Liver (tissue), 9 donors: ENCODE results near the gene MRPL41. TPM values are rescaled to one million over a fixed set of nuclear protein-coding genes. Genes with fewer than 3 reads are reported as not detected.

ENCODE experiments used
- DNase-seq: peaks from one replicate; pipeline ENCODE4 v3.0.0-alpha.2; 2017; ENCODE audit warnings: low spot score
- H3K27ac ChIP-seq, 2 donors: one replicate each; pipeline ENCODE4 v1.7.0; 2013; ENCODE audit warnings: inconsistent platforms in 2 of 2, low read length in 2 of 2, control low read depth in 1 of 2, low read depth in 1 of 2, mild to moderate bottlenecking in 1 of 2
- H3K27me3 ChIP-seq, 4 donors: one replicate each; pipeline versions ENCODE4 v1.6.1 to v1.7.0; 2013; ENCODE audit warnings: low read length in 3 of 4, inconsistent platforms in 1 of 4, mild to moderate bottlenecking in 1 of 4, moderate library complexity in 1 of 4; ENCODE audit not compliant: control insufficient read depth in 4 of 4, insufficient read depth in 4 of 4
- H3K36me3 ChIP-seq, 4 donors: one replicate each; pipeline versions ENCODE4 v1.6.1 to v1.7.0; 2013; ENCODE audit warnings: low read length in 3 of 4, mild to moderate bottlenecking in 3 of 4, low read depth in 1 of 4, moderate library complexity in 1 of 4; ENCODE audit not compliant: control insufficient read depth in 4 of 4, insufficient read depth in 3 of 4
- H3K4me1 ChIP-seq, 4 donors: one replicate each; pipeline versions ENCODE4 v1.6.1 to v1.7.0; 2013; ENCODE audit warnings: low read length in 3 of 4, mild to moderate bottlenecking in 3 of 4, moderate library complexity in 1 of 4; ENCODE audit not compliant: control insufficient read depth in 4 of 4, insufficient read depth in 4 of 4
- H3K4me3 ChIP-seq, 3 donors: one replicate each; pipeline versions ENCODE4 v1.6.1 to v1.7.0; 2013; ENCODE audit warnings: low read length in 3 of 3, control low read depth in 1 of 3, low read depth in 1 of 3, mild to moderate bottlenecking in 1 of 3
- H3K9ac ChIP-seq, 2 donors: one replicate each; pipeline ENCODE4 v1.7.0; 2013; ENCODE audit warnings: low read length in 2 of 2, mild to moderate bottlenecking in 2 of 2, moderate library complexity in 2 of 2, control low read depth in 1 of 2, low read depth in 1 of 2
- H3K9me3 ChIP-seq, 4 donors: one replicate each; pipeline versions ENCODE4 v1.6.1 to v1.7.0; 2013; ENCODE audit warnings: low read length in 3 of 4; ENCODE audit not compliant: control insufficient read depth in 4 of 4
- ATF3 ChIP-seq: IDR thresholded peaks from 2 replicates; pipeline ENCODE4 v1.6.1; 2016; ENCODE audit warnings: antibody characterized with exemption
- EGR1 ChIP-seq, 2 donors: IDR thresholded peaks; 2 replicates each; pipeline ENCODE4 v1.6.1; 2016 to 2018; ENCODE audit warnings: antibody characterized with exemption in 2 of 2, low read depth in 2 of 2
- FOXA1 ChIP-seq: IDR thresholded peaks from 2 replicates; pipeline ENCODE4 v1.6.1; 2016; ENCODE audit warnings: antibody characterized with exemption
- FOXA2 ChIP-seq: IDR thresholded peaks from 2 replicates; pipeline ENCODE4 v1.6.1; 2016; ENCODE audit warnings: antibody characterized with exemption
- HNF4A ChIP-seq, 2 donors: conservative IDR thresholded peaks; 2 replicates each; pipeline ENCODE4 v1.6.1; 2016; ENCODE audit warnings: antibody characterized with exemption in 2 of 2, mild to moderate bottlenecking in 2 of 2
- HNF4G ChIP-seq: IDR thresholded peaks from 2 replicates; pipeline ENCODE4 v1.6.1; 2016; ENCODE audit warnings: antibody characterized with exemption
- JUND ChIP-seq, 2 donors: IDR thresholded peaks; 2 replicates each; pipeline ENCODE4 v1.6.1; 2016; ENCODE audit warnings: antibody characterized with exemption in 2 of 2
- NR2F2 ChIP-seq: IDR thresholded peaks from 2 replicates; pipeline ENCODE4 v1.6.1; 2016; ENCODE audit warnings: antibody characterized with exemption
- RAD21 ChIP-seq, 2 donors: IDR thresholded peaks; 2 replicates each; pipeline ENCODE4 v1.6.1; 2016; ENCODE audit warnings: antibody characterized with exemption in 2 of 2, mild to moderate bottlenecking in 2 of 2
- REST ChIP-seq: IDR thresholded peaks from 2 replicates; pipeline ENCODE4 v1.6.1; 2016; ENCODE audit warnings: antibody characterized with exemption, mild to moderate bottlenecking
- RXRA ChIP-seq, 2 donors: IDR thresholded peaks; 2 replicates each; pipeline ENCODE4 v1.6.1; 2017 to 2018; ENCODE audit warnings: antibody characterized with exemption in 2 of 2, mild to moderate bottlenecking in 1 of 2
- SP1 ChIP-seq: IDR thresholded peaks from 2 replicates; pipeline ENCODE4 v1.6.1; 2018; ENCODE audit warnings: antibody characterized with exemption, mild to moderate bottlenecking
- TAF1 ChIP-seq: conservative IDR thresholded peaks from 2 replicates; pipeline ENCODE4 v1.6.1; 2016; ENCODE audit warnings: antibody characterized with exemption, mild to moderate bottlenecking
- YY1 ChIP-seq: IDR thresholded peaks from 2 replicates; pipeline ENCODE4 v1.6.1; 2016; ENCODE audit warnings: antibody characterized with exemption, mild to moderate bottlenecking
- ZBTB33 ChIP-seq: IDR thresholded peaks from 2 replicates; pipeline ENCODE4 v1.6.1; 2016; ENCODE audit warnings: antibody characterized with exemption
- WGBS: extraction: QIAGEN DNeasy Blood & Tissue Kit; methylation state at CpG from one replicate; pipeline ENCODE4 v1.1.7; 2013; 5-methylcytosine and 5-hydroxymethylcytosine counted together
- polyA plus RNA-seq, 2 donors: library from polyadenylated mRNA; stranded (reverse) in 1 of 2; unstranded in 1 of 2; fragments of 200-250 nt in 1 of 2; fragments of >200 nt in 1 of 2; fragmentation: Nextera tagmentation in 1 of 2; extraction: Ambion mirVana in 1 of 2; gene quantifications; one replicate each; pipeline versions ENCODE4 v1.2.1 to v1.2.3, GENCODE V29; 2013 to 2015
- total RNA-seq, 2 donors: library from RNA; depleted of rRNA; stranded (reverse); fragments of >200 nt; gene quantifications; one replicate each; pipeline ENCODE4 v1.2.3, GENCODE V29; 2014
- TF ChIP-seq, protein P1 (sequence below): fragments of 150-350 bp; IDR thresholded peaks from 2 replicates; pipeline ENCODE4 v1.5.1; 2017; ENCODE audit warnings: improper control_type of control experiment, low read depth, low read length; ENCODE audit not compliant: missing input control
- TF ChIP-seq, protein P2 (sequence below): IDR thresholded peaks from 2 replicates; pipeline ENCODE4 v1.6.1; 2016; ENCODE audit warnings: antibody characterized with exemption
- donor health status: healthy.
- donor health status: healthy.
- donor health status: healthy.
- donor health status: healthy.
- donor health status: healthy.

MRPL41 gene
- total and polyA plus RNA-seq, 4 donors, result 31.7 to 120 (median 49.3) TPM

- no peaks in the 10 kb centered on the region for H3K9me3 ChIP-seq
- 94% methylated on average over 30 of the region's 30 CpGs for WGBS
- DNase-seq, result no peak
- H3K4me3 ChIP-seq, result no peak overlapping the region
- H3K36me3 ChIP-seq, result peaks cover 0 to 5% (median under 1%) of the 10 kb centered on the region in 4 donors
- H3K27ac ChIP-seq, result no peak overlapping the region
- no peak overlapping the region for H3K9ac ChIP-seq
- H3K4me1 ChIP-seq, result no peaks in the 10 kb centered on the region
- H3K27me3 ChIP-seq, result no peaks in the 10 kb centered on the region
- TF ChIP-seq REST (no peak), RAD21 (IDR thresholded peaks at IDR 0.05) (no peak), FOXA2 (no peak), EGR1 (IDR thresholded peaks at IDR 0.05; ENCODE audit: low read depth in 2 of 2) (no peak), TAF1 (no peak), HNF4G (no peak), ATF3 (no peak), JUND (IDR thresholded peaks at IDR 0.05) (no peak), FOXA1 (no peak), HNF4A (conservative IDR thresholded peaks at IDR 0.05) (no peak), NR2F2 (no peak), ZBTB33 (no peak)
- TF ChIP-seq, protein P1, sequence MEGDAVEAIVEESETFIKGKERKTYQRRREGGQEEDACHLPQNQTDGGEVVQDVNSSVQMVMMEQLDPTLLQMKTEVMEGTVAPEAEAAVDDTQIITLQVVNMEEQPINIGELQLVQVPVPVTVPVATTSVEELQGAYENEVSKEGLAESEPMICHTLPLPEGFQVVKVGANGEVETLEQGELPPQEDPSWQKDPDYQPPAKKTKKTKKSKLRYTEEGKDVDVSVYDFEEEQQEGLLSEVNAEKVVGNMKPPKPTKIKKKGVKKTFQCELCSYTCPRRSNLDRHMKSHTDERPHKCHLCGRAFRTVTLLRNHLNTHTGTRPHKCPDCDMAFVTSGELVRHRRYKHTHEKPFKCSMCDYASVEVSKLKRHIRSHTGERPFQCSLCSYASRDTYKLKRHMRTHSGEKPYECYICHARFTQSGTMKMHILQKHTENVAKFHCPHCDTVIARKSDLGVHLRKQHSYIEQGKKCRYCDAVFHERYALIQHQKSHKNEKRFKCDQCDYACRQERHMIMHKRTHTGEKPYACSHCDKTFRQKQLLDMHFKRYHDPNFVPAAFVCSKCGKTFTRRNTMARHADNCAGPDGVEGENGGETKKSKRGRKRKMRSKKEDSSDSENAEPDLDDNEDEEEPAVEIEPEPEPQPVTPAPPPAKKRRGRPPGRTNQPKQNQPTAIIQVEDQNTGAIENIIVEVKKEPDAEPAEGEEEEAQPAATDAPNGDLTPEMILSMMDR, result no peak
- TF ChIP-seq, protein P2, sequence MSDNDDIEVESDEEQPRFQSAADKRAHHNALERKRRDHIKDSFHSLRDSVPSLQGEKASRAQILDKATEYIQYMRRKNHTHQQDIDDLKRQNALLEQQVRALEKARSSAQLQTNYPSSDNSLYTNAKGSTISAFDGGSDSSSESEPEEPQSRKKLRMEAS, result no peak
These were observed 36.9 kb upstream of the MRPL41 start for GRCh38 chr9:137514691-137515337.

- no peak overlapping the region for H3K4me3 ChIP-seq
- DNase-seq, result no peak
- H3K9ac ChIP-seq, result no peak overlapping the region
- H3K36me3 ChIP-seq, result peaks cover 0 to 5% (median under 1%) of the 10 kb centered on the region in 4 donors
- no peak overlapping the region for H3K27ac ChIP-seq
- 93% methylated on average over 23 of the region's 23 CpGs for WGBS
- H3K27me3 ChIP-seq, result no peaks in the 10 kb centered on the region
- no peaks in the 10 kb centered on the region for H3K9me3 ChIP-seq
- no peaks in the 10 kb centered on the region for H3K4me1 ChIP-seq
- TF ChIP-seq HNF4A (conservative IDR thresholded peaks at IDR 0.05) (no peak), JUND (IDR thresholded peaks at IDR 0.05) (no peak), RAD21 (IDR thresholded peaks at IDR 0.05) (no peak), TAF1 (no peak), EGR1 (IDR thresholded peaks at IDR 0.05; ENCODE audit: low read depth in 2 of 2) (no peak), RXRA (IDR thresholded peaks at IDR 0.05) (no peak), FOXA2 (no peak), YY1 (no peak), ZBTB33 (no peak), SP1 (no peak), ATF3 (no peak)
- TF ChIP-seq, protein P1, result no peak
These were observed 36.3 kb upstream of the MRPL41 start for GRCh38 chr9:137515338-137515724.
